ENCODE data around the gene RTN4R. TPM values are rescaled to one million over a fixed set of nuclear protein-coding genes. Genes with fewer than 3 reads are reported as not detected.

RTN4R gene
- total and polyA plus RNA-seq, 2 of the 4 experiments (the other 2 are of a cell fraction) = 0.18 to 0.94 TPM

DNA sequence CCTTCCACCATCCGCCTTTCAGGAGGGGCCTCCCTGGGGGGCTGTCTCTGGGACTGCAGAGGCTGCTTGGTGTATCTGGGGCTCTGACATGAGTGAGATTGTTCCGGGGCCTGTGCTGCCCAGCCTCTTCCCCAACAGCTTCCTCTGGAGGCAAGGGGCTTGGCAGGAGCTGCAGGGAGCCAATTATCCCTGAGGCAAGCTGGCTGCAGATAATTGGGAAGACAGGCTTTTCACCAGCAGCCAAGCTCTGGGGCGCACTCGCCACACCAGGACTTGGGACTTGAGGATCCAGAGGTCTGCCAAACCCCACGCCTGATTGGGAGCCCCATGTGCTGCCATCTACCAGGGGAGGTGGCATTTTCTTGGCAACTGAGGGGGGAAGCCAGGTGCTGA is 15.6 kb upstream of the RTN4R start:
- Histone ChIP-seq H4K5ac (ENCODE audit: low read depth, low read length) (no peak overlapping the region), H3K9me1 (ENCODE audit: insufficient read depth, low read length) (no peaks in the 10 kb centered on the region), H2AFZ (replicated peaks; ENCODE audit: low read length, poor library complexity) (no peak overlapping the region), H4K91ac (ENCODE audit: insufficient read depth, low read depth, low read length) (no peak overlapping the region), H3K9ac (ENCODE audit: low read depth, low read length) (no peak overlapping the region), H3K9me3 (ENCODE audit: control insufficient read depth, insufficient read depth, low read length) (no peaks in the 10 kb centered on the region), H2BK120ac (ENCODE audit: low read depth, low read length) (no peak overlapping the region), H2BK20ac (ENCODE audit: low read depth, low read length) (no peak overlapping the region), H3K18ac (ENCODE audit: low read depth, low read length) (no peak overlapping the region), H3K4me2 (ENCODE audit: low read depth, low read length) (no peak overlapping the region), H4K8ac (ENCODE audit: low read depth in 2 of 2, low read length in 2 of 2) (no peak overlapping the region), H3K4me3 (ENCODE audit: insufficient read depth, low read depth, low read length) (no peak overlapping the region), H3K14ac (replicated peaks; ENCODE audit: low read depth, low read length) (no peak overlapping the region), H3K23ac (ENCODE audit: low read depth, low read length) (no peak overlapping the region), H3K79me1 (ENCODE audit: low read depth in 1 of 2, low read length in 2 of 2) (no peaks in the 10 kb centered on the region), H3K36me3 (ENCODE audit: control insufficient read depth, insufficient read depth, low read length) (no peaks in the 10 kb centered on the region), H3K56ac (ENCODE audit: extremely low read depth, insufficient read depth, low read length) (no peak overlapping the region), H2AK9ac (replicated peaks; ENCODE audit: low read depth, low read length, poor library complexity) (no peak overlapping the region), H3K4ac (ENCODE audit: low read depth, low read length) (no peak overlapping the region), H3K27ac (ENCODE audit: insufficient read depth, low read length) (no peak overlapping the region), H3K27me3 (ENCODE audit: control insufficient read depth, insufficient read depth, low read length) (peaks cover 14% of the 10 kb centered on the region), H2AK5ac (ENCODE audit: low read depth, low read length) (no peak overlapping the region), H2BK15ac (ENCODE audit: low read depth, low read length) (no peak overlapping the region), H3K4me1 (ENCODE audit: control insufficient read depth, insufficient read depth, low read length) (no peaks in the 10 kb centered on the region), H2BK5ac (ENCODE audit: low read depth, low read length, poor library complexity, severe bottlenecking) (no peak overlapping the region), H4K20me1 (ENCODE audit: insufficient read depth, low read length) (no peaks in the 10 kb centered on the region)
- 20% methylated on average over 1 of the region's 5 CpGs; no CpG with 5 or more reads in 1 of the 2 experiments for WGBS, 2 experiments (ENCODE audit: extremely low coverage in 2 of 2, insufficient read length in 1 of 2)
- in situ Hi-C loops (cut with MboI; ENCODE audit: low sequenced_read_pairs) = no loop called here
- DNase-seq = no peak
- intact Hi-C loops (cut with micrococcal nuclease) = no loop called here
- BruUV-seq (replicated peaks) = no TSS peak
- dilution Hi-C loops (cut with HindIII; ENCODE audit: low sequenced_read_pairs, unreplicated experiment) = no loop called here
- POLR2A ChIA-PET (ENCODE audit: unreplicated experiment) = interaction anchor here (0.6 kb wide), 1 partner anchor 155 kb away, joined by 14 read pairs; no protein-coding TSS in a partner anchor
- TF ChIP-seq BHLHE40 (IDR thresholded peaks at IDR 0.05; ENCODE audit: low read depth, low read length) = no peak
- TF ChIP-seq, protein P1, sequence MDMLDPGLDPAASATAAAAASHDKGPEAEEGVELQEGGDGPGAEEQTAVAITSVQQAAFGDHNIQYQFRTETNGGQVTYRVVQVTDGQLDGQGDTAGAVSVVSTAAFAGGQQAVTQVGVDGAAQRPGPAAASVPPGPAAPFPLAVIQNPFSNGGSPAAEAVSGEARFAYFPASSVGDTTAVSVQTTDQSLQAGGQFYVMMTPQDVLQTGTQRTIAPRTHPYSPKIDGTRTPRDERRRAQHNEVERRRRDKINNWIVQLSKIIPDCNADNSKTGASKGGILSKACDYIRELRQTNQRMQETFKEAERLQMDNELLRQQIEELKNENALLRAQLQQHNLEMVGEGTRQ (IDR thresholded peaks at IDR 0.05; ENCODE audit: low read depth, low read length) = no peak
- TF ChIP-seq, protein P2, sequence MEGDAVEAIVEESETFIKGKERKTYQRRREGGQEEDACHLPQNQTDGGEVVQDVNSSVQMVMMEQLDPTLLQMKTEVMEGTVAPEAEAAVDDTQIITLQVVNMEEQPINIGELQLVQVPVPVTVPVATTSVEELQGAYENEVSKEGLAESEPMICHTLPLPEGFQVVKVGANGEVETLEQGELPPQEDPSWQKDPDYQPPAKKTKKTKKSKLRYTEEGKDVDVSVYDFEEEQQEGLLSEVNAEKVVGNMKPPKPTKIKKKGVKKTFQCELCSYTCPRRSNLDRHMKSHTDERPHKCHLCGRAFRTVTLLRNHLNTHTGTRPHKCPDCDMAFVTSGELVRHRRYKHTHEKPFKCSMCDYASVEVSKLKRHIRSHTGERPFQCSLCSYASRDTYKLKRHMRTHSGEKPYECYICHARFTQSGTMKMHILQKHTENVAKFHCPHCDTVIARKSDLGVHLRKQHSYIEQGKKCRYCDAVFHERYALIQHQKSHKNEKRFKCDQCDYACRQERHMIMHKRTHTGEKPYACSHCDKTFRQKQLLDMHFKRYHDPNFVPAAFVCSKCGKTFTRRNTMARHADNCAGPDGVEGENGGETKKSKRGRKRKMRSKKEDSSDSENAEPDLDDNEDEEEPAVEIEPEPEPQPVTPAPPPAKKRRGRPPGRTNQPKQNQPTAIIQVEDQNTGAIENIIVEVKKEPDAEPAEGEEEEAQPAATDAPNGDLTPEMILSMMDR (conservative IDR thresholded peaks at IDR 0.05; ENCODE audit: low read depth, low read length) = no peak
- TF ChIP-seq MAFK (IDR thresholded peaks at IDR 0.05; ENCODE audit: low read depth, low read length) = no peak
- no peak for TF ChIP-seq POLR2A (IDR thresholded peaks at IDR 0.05; ENCODE audit: low read depth, low read length)
- no peak for TF ChIP-seq RFX5 (IDR thresholded peaks at IDR 0.05; ENCODE audit: low read depth, low read length)
- ATAC-seq (ENCODE audit: low read depth) = no peak
- CTCF ChIA-PET = no interaction called here

All from IMR-90 (cell line).